A673 (cell line): ENCODE data around the gene IL17REL. TPM values are rescaled to one million over a fixed set of nuclear protein-coding genes. Genes with fewer than 3 reads are reported as not detected.

Source experiments
- BruUV-seq: library from RNA; stranded (reverse); fragments of 400-500 nt; replicated peaks from 2 replicates; lab custom pipeline; 2021; lab: Mats Ljungman, UMichigan
- CTCF ChIA-PET: fragments of 300-600 bp; sonication (Branson Sonifier 250); formaldehyde crosslinking; loops from one replicate; lab custom pipeline; 2022; ENCODE audit warnings: antibody characterized with exemption; lab: Charles Lee
- POLR2A ChIA-PET: fragments of 300-600 bp; sonication (Branson Sonifier 250); formaldehyde crosslinking; loops from one replicate; lab custom pipeline; 2022; ENCODE audit warnings: antibody characterized with exemption; ENCODE audit not compliant: low non-redundant PET; lab: Charles Lee
- DNase-seq: peaks from one replicate; pipeline ENCODE4 v3.0.0-alpha.2; 2015; ENCODE audit warnings: low spot score
- H3K27ac ChIP-seq: fragments of 200-600 bp; sonication (generic); 2 replicates; pipeline ENCODE4 v1.5.1; 2016; ENCODE audit warnings: mixed run types, low read depth, mild to moderate bottlenecking, mixed read lengths, antibody characterized with exemption, low read length; ENCODE audit not compliant: poor library complexity, severe bottlenecking
- H3K27me3 ChIP-seq: fragments of 200-600 bp; sonication (generic); replicated peaks from 2 replicates; pipeline ENCODE4 v1.6.1; 2017; ENCODE audit warnings: mixed run types, low read depth, mild to moderate bottlenecking, mixed read lengths, antibody characterized with exemption, low read length; ENCODE audit not compliant: insufficient read depth, poor library complexity
- H3K36me3 ChIP-seq: fragments of 200-600 bp; sonication (generic); 2 replicates; pipeline ENCODE4 v1.6.1; 2016; ENCODE audit warnings: mixed run types, mild to moderate bottlenecking, mixed read lengths, antibody characterized with exemption, low read length; ENCODE audit not compliant: insufficient read depth, poor library complexity, severe bottlenecking
- H3K4me1 ChIP-seq: fragments of 200-600 bp; sonication (generic); 2 replicates; pipeline ENCODE4 v1.6.1; 2017; ENCODE audit warnings: mixed run types, mild to moderate bottlenecking, mixed read lengths, antibody characterized with exemption, low read length; ENCODE audit not compliant: insufficient read depth, poor library complexity, severe bottlenecking
- H3K4me3 ChIP-seq: fragments of 200-600 bp; sonication (generic); 2 replicates; pipeline ENCODE4 v1.5.1; 2016; ENCODE audit warnings: low read depth, mixed run types, mild to moderate bottlenecking, mixed read lengths, low read length; ENCODE audit not compliant: poor library complexity, severe bottlenecking
- H3K9me3 ChIP-seq: fragments of 200-600 bp; sonication (generic); 2 replicates; pipeline ENCODE4 v1.6.1; 2016; ENCODE audit warnings: mixed run types, low read depth, mild to moderate bottlenecking, mixed read lengths, antibody characterized with exemption, low read length; ENCODE audit not compliant: poor library complexity, severe bottlenecking
- CTCF ChIP-seq: fragments of 300-800, 200-600 bp; sonication (generic); conservative IDR thresholded peaks from 2 replicates; pipeline ENCODE4 v1.5.1; 2017; ENCODE audit warnings: low read depth, mild to moderate bottlenecking, antibody characterized with exemption, low read length, moderate library complexity, mixed read lengths
- EZH2 ChIP-seq: fragments of 200-600 bp; sonication (generic); IDR thresholded peaks from 2 replicates; pipeline ENCODE4 v1.6.1; 2017; ENCODE audit warnings: borderline replicate concordance, low read depth, mild to moderate bottlenecking, mixed read lengths, antibody characterized with exemption, low read length; ENCODE audit not compliant: poor library complexity, severe bottlenecking
- intact Hi-C: fragments of 100-400 bp; cut with micrococcal nuclease; formaldehyde crosslinking; loops from one replicate; pipeline ENCODE4 v1.10.0; 2022; ENCODE audit not compliant: unreplicated experiment
- total RNA-seq: library from RNA; stranded (reverse); gene quantifications from 2 replicates; pipeline ENCODE4 v1.2.3, GENCODE V29; 2021

Gene IL17REL
- total RNA-seq, 1 experiment from 2014 or later: not detected

GRCh38 chr22:50044485-50045118 lies 32.0 kb upstream of the IL17REL start:
- ChIA-PET CTCF (no interaction called here), POLR2A (no interaction called here)
- H3K4me3 ChIP-seq: no peak overlapping the region
- no peaks in the 10 kb centered on the region for H3K4me1 ChIP-seq
- TF ChIP-seq CTCF (no peak), EZH2 (no peak)
- BruUV-seq: no TSS peak
- no peak for DNase-seq
- H3K27ac ChIP-seq: no peak overlapping the region
- H3K9me3 ChIP-seq: no peaks in the 10 kb centered on the region
- no peaks in the 10 kb centered on the region for H3K27me3 ChIP-seq
- intact Hi-C loops: no loop called here
- no peaks in the 10 kb centered on the region for H3K36me3 ChIP-seq

DNA sequence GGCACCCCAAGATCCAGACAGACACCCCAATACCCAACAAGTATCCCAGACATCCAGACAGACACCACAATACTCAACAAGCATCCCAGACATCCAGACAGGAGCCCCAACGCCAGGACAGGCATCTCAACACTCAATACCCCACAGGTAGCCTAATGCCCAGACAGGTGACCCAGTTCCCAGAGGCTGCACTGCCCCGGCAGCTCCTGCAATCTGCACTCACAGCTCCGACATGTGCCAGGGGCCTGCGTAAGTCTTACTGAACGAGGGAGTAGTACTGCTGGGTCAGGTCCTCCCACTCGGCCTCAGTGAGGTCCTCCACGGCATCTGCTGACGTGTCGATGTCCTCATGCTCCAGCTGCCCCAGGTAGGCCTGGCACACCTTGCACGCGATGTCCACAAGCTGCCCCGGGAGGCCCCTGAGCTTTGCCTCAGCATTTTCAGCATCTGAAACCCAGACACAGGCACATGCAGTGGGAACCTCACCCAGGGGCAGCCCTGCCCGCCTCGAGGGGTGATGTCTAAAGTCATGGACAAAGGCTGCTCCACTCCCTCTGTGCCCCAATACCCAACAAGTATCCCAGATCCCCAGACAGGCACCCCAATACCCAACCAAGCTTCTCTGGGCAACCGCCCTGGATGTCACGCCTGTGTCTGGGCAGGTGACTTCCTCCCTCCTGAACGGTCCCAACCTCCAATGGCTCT lies 28.9 kb upstream of the IL17REL start:
- H3K36me3 ChIP-seq: no peaks in the 10 kb centered on the region
- H3K9me3 ChIP-seq: no peaks in the 10 kb centered on the region
- CTCF ChIA-PET: no interaction called here
- H3K4me3 ChIP-seq: no peak overlapping the region
- intact Hi-C loops: no loop called here
- H3K27ac ChIP-seq: no peak overlapping the region
- no peaks in the 10 kb centered on the region for H3K4me1 ChIP-seq
- DNase-seq: no peak
- POLR2A ChIA-PET: no interaction called here
- BruUV-seq: no TSS peak
- no peak for TF ChIP-seq EZH2
- TF ChIP-seq CTCF: no peak
- no peaks in the 10 kb centered on the region for H3K27me3 ChIP-seq

- Histone ChIP-seq H3K4me1 (no peaks in the 10 kb centered on the region), H3K9me3 (no peaks in the 10 kb centered on the region), H3K27ac (no peak overlapping the region), H3K36me3 (no peaks in the 10 kb centered on the region), H3K4me3 (no peak overlapping the region), H3K27me3 (no peaks in the 10 kb centered on the region)
- BruUV-seq: no TSS peak
- DNase-seq: no peak
- TF ChIP-seq EZH2 (no peak), CTCF (no peak)
- intact Hi-C loops: no loop called here
- ChIA-PET CTCF (no interaction called here), POLR2A (no interaction called here)
These were observed 28.2 kb upstream of the IL17REL start for GRCh38 chr22:50040717-50041116.
